Activated CD4-positive, alpha-beta memory T cell treated with anti-CD3 and anti-CD28 coated beads for 36 hours (primary cell): ENCODE data around the gene AMT. TPM values are rescaled to one million over a fixed set of nuclear protein-coding genes. Genes with fewer than 3 reads are reported as not detected.
A peak's percentile ranks its signal among the peaks of the same experiment; 100 is the strongest.

Source experiments
- CTCF ChIA-PET: fragments of 350-600 bp; sonication (Branson Sonifier 250); formaldehyde crosslinking; loops from one replicate; lab custom pipeline; 2021; ENCODE audit warnings: antibody characterized with exemption, inconsistent platforms; lab: Charles Lee
- POLR2A ChIA-PET: fragments of 350-600 bp; sonication (Branson Sonifier 250); formaldehyde crosslinking; loops from one replicate; lab custom pipeline; 2021; ENCODE audit warnings: antibody characterized with exemption; lab: Charles Lee
- DNase-seq: peaks from one replicate; pipeline ENCODE4 v3.0.0-alpha.2; 2020
- H3K27ac Mint-ChIP-seq: one replicate; pipeline ENCODE4 v1.8.0; 2021; ENCODE audit warnings: mixed read lengths
- H3K27me3 Mint-ChIP-seq: one replicate; pipeline ENCODE4 v1.8.0; 2021; ENCODE audit warnings: mixed read lengths
- H3K36me3 Mint-ChIP-seq: one replicate; pipeline ENCODE4 v1.8.0; 2021; ENCODE audit warnings: mixed read lengths
- H3K4me1 Mint-ChIP-seq: one replicate; pipeline ENCODE4 v1.8.0; 2021; ENCODE audit warnings: low read depth, mixed read lengths
- H3K4me3 Mint-ChIP-seq: one replicate; pipeline ENCODE4 v1.8.0; 2021; ENCODE audit warnings: mild to moderate bottlenecking, mixed read lengths
- H3K9me3 Mint-ChIP-seq: one replicate; pipeline ENCODE4 v1.8.0; 2021; ENCODE audit warnings: mixed read lengths
- intact Hi-C: fragments of 100-400 bp; cut with micrococcal nuclease; formaldehyde crosslinking; loops from one replicate; pipeline ENCODE4 v1.15.1; 2023
- total RNA-seq, 2 experiments: library from RNA; stranded (reverse); gene quantifications; one replicate each; pipeline ENCODE4 v1.2.3, GENCODE V29; 2021

The AMT gene
- total RNA-seq, 2 experiments from 2014 or later: 2.4 to 2.6 TPM

DNA sequence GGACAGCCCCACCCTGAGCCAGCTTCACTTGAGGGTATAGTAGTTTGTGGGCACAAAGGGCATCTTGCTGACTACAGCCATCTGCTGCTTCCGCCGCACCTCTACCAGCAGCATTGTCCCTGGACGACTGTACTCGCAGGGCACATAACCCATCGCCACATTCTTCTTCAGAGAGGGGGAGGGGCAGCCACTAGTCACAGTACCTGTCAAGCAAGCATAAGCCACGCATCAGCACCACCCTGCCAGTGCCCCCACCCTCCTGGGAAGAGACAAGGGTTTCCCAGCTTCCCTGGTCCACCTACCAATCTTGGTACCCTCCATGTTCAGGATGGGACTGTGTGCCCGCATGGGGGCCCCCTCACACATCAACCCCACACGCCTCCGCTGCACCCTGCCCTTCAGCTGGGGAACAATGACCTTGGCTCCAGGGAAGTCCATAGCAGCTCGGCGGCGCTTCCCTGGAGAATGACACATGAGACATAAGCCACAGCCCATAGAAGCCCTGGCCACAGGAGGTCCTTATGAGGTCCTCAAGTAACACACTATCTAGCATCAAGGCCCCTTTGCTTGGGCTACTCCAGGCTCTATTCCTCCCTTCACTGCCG, 4.7 kb downstream of the AMT start:
- DNase-seq: no peak
- Mint-ChIP-seq H3K9me3 (no peaks in the 10 kb centered on the region), H3K36me3 (peaks cover 13% of the 10 kb centered on the region), H3K27ac (peak overlapping the region; percentile 60), H3K4me1 (peaks cover 73% of the 10 kb centered on the region), H3K4me3 (no peak overlapping the region), H3K27me3 (no peaks in the 10 kb centered on the region)
- ChIA-PET POLR2A (interaction anchor here (0.5 to 2.4 kb wide), 3 partner anchors 9 to 398 kb away, joined by 3 to 11 read pairs (median 3); no protein-coding TSS in a partner anchor), CTCF (interaction anchor here (2.6 to 6.0 kb wide), 2 partner anchors 11 to 32 kb away, joined by 9 to 58 read pairs; partner anchors contain the start of gene NICN1)
- intact Hi-C loops: loop anchor here (5.0 to 10.0 kb wide), 2 partner anchors 255 to 393 kb away; partner anchors contain the start of genes APEH, IMPDH2 and NDUFAF3

DNA sequence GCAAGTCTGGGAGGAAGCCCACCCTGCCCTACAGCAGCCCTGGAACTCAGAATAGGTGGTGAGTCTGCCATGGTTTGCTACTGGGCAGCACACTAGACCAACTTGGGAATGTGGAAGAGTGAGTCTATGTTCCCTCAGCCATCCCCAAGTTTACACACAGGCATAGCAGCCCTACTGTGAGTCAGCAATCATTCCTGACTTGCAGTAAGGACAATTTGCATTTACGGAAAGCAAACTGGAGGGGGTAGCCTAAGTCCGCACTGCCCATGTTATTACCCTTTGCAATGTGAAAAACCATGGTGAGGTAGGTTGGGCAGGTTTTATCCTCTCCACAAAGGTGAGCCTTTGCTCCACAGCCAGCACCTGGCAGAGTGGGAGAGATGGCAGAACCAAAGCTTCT, 5.4 kb downstream of the AMT start:
- ChIA-PET CTCF (interaction anchor here (2.6 to 6.0 kb wide), 3 partner anchors 11 to 77 kb away, joined by 9 to 58 read pairs (median 16); partner anchors contain the start of genes NICN1 and USP4), POLR2A (interaction anchor here (2.4 kb wide), 1 partner anchor 9 kb away, joined by 11 read pairs; no protein-coding TSS in a partner anchor)
- Mint-ChIP-seq H3K4me1 (peaks cover 70% of the 10 kb centered on the region), H3K27ac (peak overlapping the region; percentile 95), H3K9me3 (no peaks in the 10 kb centered on the region), H3K4me3 (no peak overlapping the region), H3K27me3 (no peaks in the 10 kb centered on the region), H3K36me3 (peaks cover 18% of the 10 kb centered on the region)
- intact Hi-C loops: loop anchor here (1.0 to 10.0 kb wide), 3 partner anchors 12 to 392 kb away; partner anchors contain the start of genes APEH, IMPDH2, NDUFAF3 and NICN1
- DNase-seq: no peak

DNA sequence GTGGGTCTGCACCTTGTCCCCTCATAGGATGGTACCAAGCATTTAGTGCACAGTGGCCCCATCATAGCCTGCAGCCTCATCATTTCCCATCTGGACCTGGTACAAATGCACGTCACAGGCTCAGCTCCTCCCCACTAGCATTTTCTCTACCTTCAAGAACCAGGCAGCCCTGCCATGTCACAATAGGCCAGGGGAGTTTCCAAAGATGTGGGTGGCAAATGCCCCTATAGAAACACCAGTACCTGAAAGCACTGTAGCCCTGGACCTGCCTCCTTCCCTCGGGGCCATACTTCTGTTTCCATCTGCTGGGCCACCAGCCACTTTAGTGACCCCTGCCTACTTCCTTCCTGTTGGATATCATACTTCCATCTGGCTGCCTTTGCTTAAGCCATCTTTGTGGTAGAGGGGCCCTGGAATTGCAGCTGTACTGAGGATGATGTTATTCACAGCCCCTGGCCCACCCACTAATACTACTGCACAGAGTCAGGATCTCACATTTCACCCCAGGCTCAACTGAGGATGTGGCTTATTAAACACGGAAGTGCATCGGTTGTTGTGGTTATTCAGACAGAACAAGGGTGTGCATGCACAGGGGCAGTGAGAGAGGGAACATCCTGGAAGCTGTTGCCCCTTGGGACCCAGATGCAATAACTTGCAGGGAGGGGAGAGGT, 6.2 kb downstream of the AMT start:
- Mint-ChIP-seq H3K4me1 (peaks cover 62% of the 10 kb centered on the region), H3K9me3 (no peaks in the 10 kb centered on the region), H3K4me3 (peak overlapping the region; percentile 34), H3K27ac (peak overlapping the region; percentile 95), H3K36me3 (peaks cover 19% of the 10 kb centered on the region), H3K27me3 (no peaks in the 10 kb centered on the region)
- DNase-seq: peak; percentile 87
- POLR2A ChIA-PET: interaction anchor here (0.6 to 2.4 kb wide), 6 partner anchors 10 to 77 kb away, joined by 3 to 11 read pairs (median 4); partner anchors contain the start of genes DAG1 and USP4
- intact Hi-C loops: loop anchor here (1.0 to 10.0 kb wide), 4 partner anchors 13 to 391 kb away; partner anchors contain the start of genes APEH, IMPDH2, NDUFAF3 and NICN1
- CTCF ChIA-PET: interaction anchor here (0.9 to 6.0 kb wide), 11 partner anchors 9 to 256 kb away, joined by 3 to 58 read pairs (median 7); partner anchors contain the start of genes DAG1, NICN1 and USP4

DNA sequence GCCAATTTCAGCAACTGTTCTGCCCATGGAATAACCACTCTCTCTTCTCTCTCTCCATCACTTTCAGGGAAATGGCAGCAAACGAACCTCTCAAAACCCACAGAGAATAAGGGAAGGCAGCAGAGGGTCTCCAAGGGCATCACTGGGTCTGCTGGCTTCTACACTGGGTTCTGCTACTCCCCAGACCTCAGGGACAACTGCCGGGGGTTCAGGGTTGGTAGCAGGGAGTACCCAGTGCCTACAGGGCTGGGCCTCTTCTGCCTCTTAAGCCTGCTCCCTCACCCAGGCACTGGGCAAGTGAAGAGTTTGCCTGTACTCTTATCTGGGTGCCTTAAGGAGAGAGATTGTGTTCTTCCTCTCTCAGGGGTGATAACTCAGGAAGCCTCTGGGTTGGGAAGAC, 7.5 kb downstream of the AMT start:
- ChIA-PET CTCF (interaction anchor here (3.5 to 6.0 kb wide), 2 partner anchors 34 to 74 kb away, joined by 16 to 58 read pairs; partner anchors contain the start of gene USP4), POLR2A (interaction anchor here (4.6 kb wide), 1 partner anchor 75 kb away, joined by 33 read pairs; the partner anchor contains the start of gene USP4)
- Mint-ChIP-seq H3K4me1 (peaks cover 60% of the 10 kb centered on the region), H3K4me3 (no peak overlapping the region), H3K9me3 (no peaks in the 10 kb centered on the region), H3K27me3 (no peaks in the 10 kb centered on the region), H3K36me3 (peaks cover 29% of the 10 kb centered on the region), H3K27ac (peak overlapping the region; percentile 95)
- DNase-seq: no peak
- intact Hi-C loops: loop anchor here (1.0 to 10.0 kb wide), 3 partner anchors 35 to 390 kb away; partner anchors contain the start of genes APEH, IMPDH2 and NDUFAF3

DNA sequence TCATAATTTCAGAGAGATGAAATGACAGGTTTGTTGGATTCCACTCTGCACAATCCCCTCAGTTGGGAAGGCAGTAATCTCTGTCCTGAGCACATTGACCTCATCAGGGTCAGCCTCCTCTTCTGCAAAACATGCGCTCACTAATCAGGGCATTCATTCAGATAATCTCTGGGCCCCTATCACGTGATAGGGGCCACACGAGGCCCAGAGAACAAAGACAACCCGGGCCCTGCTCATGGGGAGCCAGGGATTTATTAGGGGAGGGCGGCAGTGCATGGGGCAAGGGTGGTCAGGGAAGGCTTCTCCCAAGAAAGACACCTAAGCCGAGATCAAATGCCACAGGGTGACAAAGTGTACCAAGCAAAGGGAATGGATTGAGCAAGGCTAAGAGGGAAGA, 8.9 kb downstream of the AMT start:
- no peaks in the 10 kb centered on the region for H3K9me3 Mint-ChIP-seq
- ChIA-PET CTCF (interaction anchor here (1.2 to 6.0 kb wide), 4 partner anchors 31 to 74 kb away, joined by 4 to 58 read pairs (median 16); partner anchors contain the start of gene USP4), POLR2A (interaction anchor here (1.0 to 4.6 kb wide), 2 partner anchors 8 to 73 kb away, joined by 4 to 33 read pairs; partner anchors contain the start of gene USP4)
- H3K36me3 Mint-ChIP-seq: peaks cover 28% of the 10 kb centered on the region
- peak overlapping the region; percentile 95 for H3K27ac Mint-ChIP-seq
- no peaks in the 10 kb centered on the region for H3K27me3 Mint-ChIP-seq
- DNase-seq: no peak
- H3K4me3 Mint-ChIP-seq: peak overlapping the region; percentile 90
- intact Hi-C loops: loop anchor here (10.0 kb wide), 1 partner anchor 389 kb away; the partner anchor contains the start of genes IMPDH2 and NDUFAF3
- peaks cover 64% of the 10 kb centered on the region for H3K4me1 Mint-ChIP-seq

DNA sequence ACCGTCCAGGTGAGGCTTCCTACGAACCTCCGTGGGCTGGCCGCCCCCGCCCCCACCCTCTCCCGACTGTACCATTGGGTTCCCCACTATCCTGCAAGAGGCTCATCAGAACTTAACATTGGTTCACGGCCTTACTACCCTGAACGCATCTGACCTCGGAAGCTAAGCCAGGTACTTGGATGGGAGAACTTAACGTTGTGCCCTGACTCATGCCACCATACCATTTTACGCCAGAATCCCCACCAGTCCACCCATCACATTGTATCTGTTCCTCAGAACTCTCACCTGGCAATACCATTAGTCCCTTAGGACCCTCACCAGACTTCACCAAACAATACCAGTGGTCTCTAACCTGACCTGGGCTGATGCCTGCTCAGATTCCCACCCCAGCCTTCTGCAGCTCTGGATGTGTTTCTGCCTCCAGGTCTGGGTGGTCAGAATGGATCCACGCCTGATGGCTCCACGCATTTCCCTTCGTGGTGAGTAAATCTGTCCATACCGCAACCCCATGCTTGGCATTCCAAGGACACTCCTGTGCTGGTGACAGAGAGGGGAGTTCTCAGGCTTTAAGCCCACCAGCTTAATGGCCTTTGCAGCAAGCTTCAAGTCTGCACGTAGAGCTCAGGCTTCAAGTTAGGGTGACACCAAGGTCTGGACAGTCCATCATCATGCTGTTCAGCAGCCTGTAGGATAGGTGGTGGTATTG, 9.5 kb downstream of the AMT start:
- CTCF ChIA-PET: interaction anchor here (1.2 to 6.0 kb wide), 3 partner anchors 32 to 73 kb away, joined by 4 to 58 read pairs (median 15); partner anchors contain the start of gene USP4
- Mint-ChIP-seq H3K27me3 (no peaks in the 10 kb centered on the region), H3K36me3 (peaks cover 28% of the 10 kb centered on the region), H3K4me3 (peak overlapping the region; percentile 90), H3K9me3 (no peaks in the 10 kb centered on the region), H3K4me1 (peaks cover 65% of the 10 kb centered on the region), H3K27ac (peak overlapping the region; percentile 95)
- DNase-seq: no peak
- intact Hi-C loops: loop anchor here (1.0 to 10.0 kb wide), 7 partner anchors 9 to 388 kb away; partner anchors contain the start of genes DAG1, GPX1, IMPDH2 and NDUFAF3
- POLR2A ChIA-PET: interaction anchor here (0.9 to 4.6 kb wide), 10 partner anchors 8 to 405 kb away, joined by 3 to 33 read pairs (median 8); partner anchors contain the start of genes DAG1, GPX1, NICN1 and QRICH1

DNA sequence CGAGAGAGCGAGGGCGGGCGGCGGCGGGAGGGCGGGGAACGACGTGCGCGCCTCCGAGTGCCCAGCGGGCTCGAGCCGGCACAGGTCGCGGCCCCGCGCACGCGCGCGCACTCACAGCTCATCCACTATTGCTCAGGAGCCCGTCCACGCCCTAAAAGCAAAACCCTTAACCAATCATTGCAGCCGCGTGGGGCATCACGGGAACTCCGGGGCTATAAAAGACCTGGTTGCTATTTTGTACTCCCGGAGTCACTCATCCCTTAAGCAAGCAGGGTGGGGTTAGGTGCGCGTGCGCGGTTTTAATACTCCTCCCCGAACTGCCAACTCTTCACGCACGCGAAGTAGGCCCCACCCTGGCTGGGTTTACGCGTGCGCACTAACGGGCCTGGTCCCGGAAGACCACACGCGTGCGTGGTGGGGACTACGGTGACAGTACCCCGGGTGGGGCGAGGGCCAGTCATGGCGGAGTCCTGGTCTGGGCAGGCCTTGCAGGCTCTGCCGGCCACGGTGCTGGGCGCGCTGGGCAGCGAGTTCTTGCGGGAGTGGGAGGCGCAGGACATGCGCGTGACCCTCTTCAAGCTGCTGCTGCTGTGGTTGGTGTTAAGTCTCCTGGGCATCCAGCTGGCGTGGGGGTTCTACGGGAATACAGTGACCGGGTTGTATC, 10.2 kb downstream of the AMT start, which contains the start of the genes RHOA and TCTA:
RHOA (minus strand) TSS at position 9 of the 664 bp plus-strand sequence. CDS start 36,387 bp downstream, outside the sequence.
TCTA (plus strand) TSS at position 456 of the 664 bp plus-strand sequence; CDS start at position 460, 4 bp downstream.
- no peaks in the 10 kb centered on the region for H3K9me3 Mint-ChIP-seq

DNA sequence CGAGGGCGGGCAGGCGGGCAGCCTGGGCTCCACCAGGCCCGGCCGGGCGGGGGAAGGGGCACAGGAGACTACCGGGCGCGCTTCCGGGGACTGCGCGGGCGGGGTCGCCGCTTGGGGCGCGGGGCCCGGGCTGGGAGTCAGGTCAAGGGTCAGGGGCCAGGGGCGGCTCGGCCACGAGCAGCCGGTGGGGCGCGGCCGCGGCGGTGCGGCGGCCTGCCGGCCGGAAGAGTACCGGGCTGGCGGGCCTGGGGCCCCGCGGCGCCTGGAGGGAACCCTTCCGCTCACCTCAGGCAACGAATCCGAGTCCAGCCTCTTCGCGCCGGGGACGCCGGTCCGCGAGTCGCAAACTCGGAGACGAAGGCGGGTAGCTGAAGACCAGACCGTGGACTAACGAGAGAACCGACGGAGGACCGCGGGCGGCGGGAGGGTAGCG, 10.7 kb downstream of the AMT start:
- intact Hi-C loops: loop anchor here (2.0 to 10.0 kb wide), 2 partner anchors 35 to 387 kb away; partner anchors contain the start of genes IMPDH2 and NDUFAF3
- CTCF ChIA-PET: interaction anchor here (2.5 to 6.0 kb wide), 2 partner anchors 38 to 72 kb away, joined by 15 to 58 read pairs; partner anchors contain the start of gene USP4
- peak overlapping the region; percentile 90 for H3K4me3 Mint-ChIP-seq
- no peaks in the 10 kb centered on the region for H3K9me3 Mint-ChIP-seq
- peaks cover 27% of the 10 kb centered on the region for H3K36me3 Mint-ChIP-seq
- POLR2A ChIA-PET: interaction anchor here (0.9 to 4.6 kb wide), 12 partner anchors 9 to 390 kb away, joined by 3 to 33 read pairs (median 6); partner anchors contain the start of genes DAG1, GPX1, NICN1 and QRICH1
- peak; percentile 68 for DNase-seq
- peak overlapping the region; percentile 95 for H3K27ac Mint-ChIP-seq
- H3K4me1 Mint-ChIP-seq: peaks cover 62% of the 10 kb centered on the region
- no peaks in the 10 kb centered on the region for H3K27me3 Mint-ChIP-seq

More for the DNA sequence above, 10.2 kb downstream of the AMT start, which contains the start of the genes RHOA and TCTA:
- peak within 1 kb of the TSS; percentile 90 for H3K4me3 Mint-ChIP-seq
- DNase-seq: peak; percentile 99
- CTCF ChIA-PET: interaction anchor here (1.2 to 6.0 kb wide), 3 partner anchors 32 to 72 kb away, joined by 4 to 58 read pairs (median 15); partner anchors contain the start of gene USP4
- no peaks in the 10 kb centered on the region for H3K27me3 Mint-ChIP-seq
- intact Hi-C loops: loop anchor here (1.0 to 10.0 kb wide), 8 partner anchors 9 to 387 kb away; partner anchors contain the start of genes DAG1, GPX1, IMPDH2 and NDUFAF3
- peaks cover 28% of the 10 kb centered on the region for H3K36me3 Mint-ChIP-seq
- H3K27ac Mint-ChIP-seq: peak within 1 kb of the TSS; percentile 95
- peaks cover 63% of the 10 kb centered on the region for H3K4me1 Mint-ChIP-seq
- POLR2A ChIA-PET: interaction anchor here (0.9 to 4.6 kb wide), 14 partner anchors 9 to 405 kb away, joined by 3 to 33 read pairs (median 4); partner anchors contain the start of genes DAG1, GPX1, NICN1 and QRICH1

DNA sequence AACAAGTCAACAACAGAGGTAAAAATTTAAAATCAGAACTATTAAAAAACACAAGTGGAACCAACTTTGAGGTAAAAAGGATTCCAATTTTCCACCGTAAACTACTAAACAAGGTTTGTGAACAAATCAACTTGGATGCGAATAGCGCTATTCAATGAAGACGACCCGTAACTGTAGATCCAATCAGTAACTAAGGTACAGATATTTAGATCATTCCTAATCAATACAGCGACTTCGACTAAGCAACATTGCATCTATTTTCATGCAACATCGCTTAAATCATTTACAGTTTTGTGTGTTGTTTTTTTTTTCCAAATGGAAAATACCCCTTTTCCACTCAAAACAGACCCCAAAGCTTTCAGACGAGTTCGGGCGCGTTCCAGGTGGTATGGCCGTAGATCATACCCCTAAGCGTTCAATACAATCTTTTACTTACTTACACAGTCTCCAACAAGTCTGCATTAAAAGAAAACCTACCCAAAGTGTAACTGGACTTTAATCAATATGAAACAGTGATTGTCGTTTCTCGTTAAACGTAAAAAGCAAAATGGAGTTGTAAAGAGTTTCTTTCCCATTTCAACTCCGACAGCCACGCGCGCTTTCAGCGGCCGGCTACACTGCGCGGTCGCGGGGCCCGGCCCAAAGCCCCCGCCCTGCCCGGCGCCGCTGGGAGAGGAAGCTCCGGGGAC, 11.3 kb downstream of the AMT start:
- Mint-ChIP-seq H3K4me1 (peaks cover 62% of the 10 kb centered on the region), H3K9me3 (no peaks in the 10 kb centered on the region), H3K36me3 (peaks cover 22% of the 10 kb centered on the region), H3K27me3 (no peaks in the 10 kb centered on the region), H3K4me3 (peak overlapping the region; percentile 90), H3K27ac (peak overlapping the region; percentile 91)
- ChIA-PET CTCF (interaction anchor here (2.5 kb wide), 1 partner anchor 71 kb away, joined by 15 read pairs; the partner anchor contains the start of gene USP4), POLR2A (interaction anchor here (1.0 to 4.6 kb wide), 9 partner anchors 10 to 73 kb away, joined by 3 to 33 read pairs (median 9); partner anchors contain the start of genes DAG1, GPX1, NICN1 and USP4)
- intact Hi-C loops: loop anchor here (2.0 to 10.0 kb wide), 2 partner anchors 34 to 386 kb away; partner anchors contain the start of genes IMPDH2 and NDUFAF3
- DNase-seq: no peak
